Common myeloid progenitor, CD34-positive (primary cell): Measurements from ENCODE around the gene PRDM16.

Experiments used
- CTCF ChIA-PET: fragments of 350-600 bp; sonication (Branson Sonifier 250); formaldehyde crosslinking; loops from one replicate; lab custom pipeline; 2021; ENCODE audit warnings: antibody characterized with exemption; lab: Charles Lee
- POLR2A ChIA-PET: fragments of 350-600 bp; sonication (Branson Sonifier 250); formaldehyde crosslinking; loops from one replicate; lab custom pipeline; 2021; ENCODE audit warnings: antibody characterized with exemption; lab: Charles Lee
- DNase-seq, 3 donors: peaks; one replicate each; pipeline versions ENCODE4 v3.0.0 to v3.0.0-alpha.2; 2013
- H3K27ac ChIP-seq, 2 experiments: 1 replicate in 1 of 2; 2 replicates in 1 of 2; pipeline ENCODE4 v1.7.0; 2013; ENCODE audit warnings: inconsistent platforms in 2 of 2, low read length in 2 of 2, mild to moderate bottlenecking in 2 of 2, low read depth in 1 of 2, moderate library complexity in 1 of 2; ENCODE audit not compliant: severe bottlenecking in 2 of 2, insufficient read depth in 1 of 2, poor library complexity in 1 of 2
- H3K27me3 ChIP-seq, 5 experiments: replicated peaks in 2 of 5; 1 replicate in 3 of 5; 2 replicates in 2 of 5; pipeline versions ENCODE4 v1.6.1 to v1.7.0; 2013; ENCODE audit warnings: low read length in 4 of 5, mild to moderate bottlenecking in 2 of 5, moderate library complexity in 2 of 5, inconsistent platforms in 1 of 5; ENCODE audit not compliant: insufficient read depth in 5 of 5, control insufficient read depth in 4 of 5
- H3K36me3 ChIP-seq, 4 experiments: 1 replicate in 2 of 4; 2 replicates in 2 of 4; pipeline versions ENCODE4 v1.6.1 to v1.7.0; 2013; ENCODE audit warnings: low read length in 3 of 4, control low read depth in 1 of 4, mild to moderate bottlenecking in 1 of 4; ENCODE audit not compliant: control insufficient read depth in 4 of 4, insufficient read depth in 4 of 4
- H3K4me1 ChIP-seq, 4 experiments: 1 replicate in 3 of 4; 2 replicates in 1 of 4; pipeline versions ENCODE4 v1.6.1 to v1.7.1; 2013; ENCODE audit warnings: low read length in 3 of 4, mild to moderate bottlenecking in 3 of 4, control low read depth in 1 of 4, inconsistent platforms in 1 of 4, moderate library complexity in 1 of 4; ENCODE audit not compliant: control insufficient read depth in 4 of 4, insufficient read depth in 4 of 4; ENCODE audit errors: control extremely low read depth in 1 of 4
- H3K4me3 ChIP-seq, 7 experiments: 1 replicate in 4 of 7; 2 replicates in 3 of 7; pipeline versions ENCODE4 v1.5.1 to v1.7.0; 2013; ENCODE audit warnings: mild to moderate bottlenecking in 7 of 7, low read length in 6 of 7, moderate library complexity in 6 of 7, inconsistent platforms in 2 of 7, low read depth in 2 of 7, control low read depth in 1 of 7; ENCODE audit not compliant: insufficient read depth in 4 of 7, control insufficient read depth in 1 of 7; ENCODE audit errors: extremely low read depth in 1 of 7
- H3K9me3 ChIP-seq, 5 experiments: 1 replicate in 4 of 5; 2 replicates in 1 of 5; pipeline versions ENCODE4 v1.6.1 to v1.7.1; 2013; ENCODE audit warnings: low read length in 4 of 5, mild to moderate bottlenecking in 2 of 5, inconsistent platforms in 1 of 5, low read depth in 1 of 5, moderate library complexity in 1 of 5; ENCODE audit not compliant: control insufficient read depth in 4 of 5, insufficient read depth in 2 of 5; ENCODE audit errors: control extremely low read depth in 1 of 5
- WGBS: methylation state at CpG from one replicate; pipeline ENCODE4 v1.1.5; 2013; ENCODE audit not compliant: insufficient coverage; 5-methylcytosine and 5-hydroxymethylcytosine counted together

Gene PRDM16

GRCh38 chr1:3116150-3116510 is 47.1 kb downstream of the PRDM16 start:
- no peaks in the 10 kb centered on the region for H3K9me3 ChIP-seq
- H3K4me3 ChIP-seq: no peak overlapping the region
- CTCF ChIA-PET: no interaction called here
- no peaks in the 10 kb centered on the region for H3K36me3 ChIP-seq
- WGBS: 96% methylated on average over 16 of the region's 18 CpGs
- H3K27me3 ChIP-seq: no peaks in the 10 kb centered on the region
- POLR2A ChIA-PET: no interaction called here
- H3K27ac ChIP-seq: no peak overlapping the region
- DNase-seq: no peak
- peaks cover 0 to 13% (median 5%) of the 10 kb centered on the region in 4 experiments for H3K4me1 ChIP-seq

GRCh38 chr1:3116560-3116959 is 47.6 kb downstream of the PRDM16 start:
- no peaks in the 10 kb centered on the region for H3K36me3 ChIP-seq
- no peaks in the 10 kb centered on the region for H3K9me3 ChIP-seq
- peaks cover 0 to 13% (median 5%) of the 10 kb centered on the region in 4 experiments for H3K4me1 ChIP-seq
- ChIA-PET CTCF (no interaction called here), POLR2A (no interaction called here)
- H3K4me3 ChIP-seq: no peak overlapping the region
- 95% methylated on average over 12 of the region's 13 CpGs for WGBS
- DNase-seq: no peak
- H3K27me3 ChIP-seq: no peaks in the 10 kb centered on the region
- no peak overlapping the region for H3K27ac ChIP-seq

- ChIA-PET CTCF (interaction anchor here (0.8 to 2.9 kb wide), 2 partner anchors 10 to 17 kb away, joined by 3 to 13 read pairs; no protein-coding TSS in a partner anchor), POLR2A (no interaction called here)
- Histone ChIP-seq H3K4me3 (no peak overlapping the region), H3K9me3 (no peaks in the 10 kb centered on the region), H3K36me3 (no peaks in the 10 kb centered on the region), H3K4me1 (peaks cover 0 to 13% (median 5%) of the 10 kb centered on the region in 4 experiments), H3K27me3 (no peaks in the 10 kb centered on the region), H3K27ac (no peak overlapping the region)
- WGBS: 95% methylated on average over 15 of the region's 16 CpGs
- DNase-seq: no peak
Measured at GRCh38 chr1:3117879-3118278, 48.9 kb downstream of the PRDM16 start.

- Histone ChIP-seq H3K4me1 (peaks cover 0 to 13% (median 5%) of the 10 kb centered on the region in 4 experiments), H3K27ac (no peak overlapping the region), H3K36me3 (no peaks in the 10 kb centered on the region), H3K27me3 (no peaks in the 10 kb centered on the region), H3K9me3 (no peaks in the 10 kb centered on the region), H3K4me3 (no peak overlapping the region)
- ChIA-PET CTCF (interaction anchor here (2.9 kb wide), 1 partner anchor 18 kb away, joined by 13 read pairs; no protein-coding TSS in a partner anchor), POLR2A (no interaction called here)
- no peak for DNase-seq
- 89% methylated on average over 8 of the region's 14 CpGs for WGBS
Measured at GRCh38 chr1:3119061-3119460, 50.1 kb downstream of the PRDM16 start.

- H3K27me3 ChIP-seq: no peaks in the 10 kb centered on the region
- H3K27ac ChIP-seq: no peak overlapping the region
- no peaks in the 10 kb centered on the region for H3K36me3 ChIP-seq
- 89% methylated on average over 3 of the region's 10 CpGs for WGBS
- peaks cover 0 to 13% (median 5%) of the 10 kb centered on the region in 4 experiments for H3K4me1 ChIP-seq
- H3K9me3 ChIP-seq: no peaks in the 10 kb centered on the region
- no peak for DNase-seq
- no peak overlapping the region for H3K4me3 ChIP-seq
- ChIA-PET POLR2A (no interaction called here), CTCF (interaction anchor here (2.9 kb wide), 1 partner anchor 19 kb away, joined by 13 read pairs; no protein-coding TSS in a partner anchor)
Measured at GRCh38 chr1:3119725-3120124, 50.7 kb downstream of the PRDM16 start.

- POLR2A ChIA-PET: no interaction called here
- CTCF ChIA-PET: interaction anchor here (1.2 to 2.9 kb wide), 2 partner anchors 15 to 19 kb away, joined by 5 to 13 read pairs; no protein-coding TSS in a partner anchor
- no peak overlapping the region for H3K4me3 ChIP-seq
- no peaks in the 10 kb centered on the region for H3K27me3 ChIP-seq
- H3K4me1 ChIP-seq: peaks cover 0 to 13% (median 5%) of the 10 kb centered on the region in 4 experiments
- no peaks in the 10 kb centered on the region for H3K9me3 ChIP-seq
- peak; percentile 16 to 65 (median 55) for DNase-seq
- H3K27ac ChIP-seq: no peak overlapping the region
- WGBS: 50% methylated on average over 14 of the region's 17 CpGs
- no peaks in the 10 kb centered on the region for H3K36me3 ChIP-seq
Measured at GRCh38 chr1:3120140-3120539, 51.1 kb downstream of the PRDM16 start.

- 93% methylated on average over 12 of the region's 14 CpGs for WGBS
- H3K9me3 ChIP-seq: no peaks in the 10 kb centered on the region
- no peak overlapping the region for H3K27ac ChIP-seq
- H3K4me3 ChIP-seq: no peak overlapping the region
- ChIA-PET POLR2A (interaction anchor here (0.6 kb wide), 1 partner anchor 41 kb away, joined by 3 read pairs; no protein-coding TSS in a partner anchor), CTCF (interaction anchor here (1.2 to 2.9 kb wide), 3 partner anchors 14 to 155 kb away, joined by 3 to 13 read pairs (median 5); no protein-coding TSS in a partner anchor)
- peaks cover 0 to 13% (median 5%) of the 10 kb centered on the region in 4 experiments for H3K4me1 ChIP-seq
- DNase-seq: no peak
- no peaks in the 10 kb centered on the region for H3K36me3 ChIP-seq
- H3K27me3 ChIP-seq: no peaks in the 10 kb centered on the region
Measured at GRCh38 chr1:3120994-3121393, 52.0 kb downstream of the PRDM16 start.
